OCI-LY1 (cell line): ENCODE results near the gene FRK.
"Not testable (repeated sequence)": the region's sequence is repeated elsewhere in the genome, so short reads cannot be mapped to it uniquely, and the experiment has no call there.

ENCODE experiments used
- H2AFZ ChIP-seq: fragments of 200-600 bp; sonication (generic), shearing (Covaris generic); 2 replicates; pipeline ENCODE4 v1.6.0; 2014; ENCODE audit warnings: antibody characterized with exemption, mild to moderate bottlenecking, low read length
- H3F3A ChIP-seq: fragments of 200-600 bp; sonication (generic), shearing (Covaris generic); 2 replicates; pipeline ENCODE4 v1.6.0; 2014; ENCODE audit warnings: mild to moderate bottlenecking, antibody characterized with exemption, low read length, moderate library complexity; ENCODE audit not compliant: insufficient read depth
- H3K27ac ChIP-seq: fragments of 200-600 bp; sonication (generic); 2 replicates; pipeline ENCODE4 v1.5.1; 2014; ENCODE audit warnings: low read length, mixed run types, mild to moderate bottlenecking, low read depth; ENCODE audit not compliant: poor library complexity, severe bottlenecking
- H3K27me3 ChIP-seq: fragments of 200-600 bp; sonication (generic); 2 replicates; pipeline ENCODE4 v1.6.0; 2014; ENCODE audit warnings: antibody characterized with exemption, mild to moderate bottlenecking, low read length, moderate library complexity; ENCODE audit not compliant: insufficient read depth
- H3K36me3 ChIP-seq: fragments of 200-600 bp; sonication (generic); 2 replicates; pipeline ENCODE4 v1.6.1; 2014; ENCODE audit warnings: mild to moderate bottlenecking, antibody characterized with exemption, low read length, moderate library complexity, mixed read lengths; ENCODE audit not compliant: insufficient read depth
- H3K4me1 ChIP-seq: fragments of 200-600 bp; sonication (generic); 2 replicates; pipeline ENCODE4 v1.5.1; 2014; ENCODE audit warnings: mild to moderate bottlenecking, low read length, moderate library complexity; ENCODE audit not compliant: insufficient read depth, severe bottlenecking
- H3K4me2 ChIP-seq: fragments of 200-600 bp; sonication (generic), shearing (Covaris generic); 2 replicates; pipeline ENCODE4 v1.6.1; 2014; ENCODE audit warnings: low read length
- H3K4me3 ChIP-seq: fragments of 200-600 bp; sonication (generic); 2 replicates; pipeline ENCODE4 v1.5.1; 2014; ENCODE audit warnings: low read length, low read depth, mild to moderate bottlenecking, mixed read lengths; ENCODE audit not compliant: poor library complexity, severe bottlenecking
- H3K79me2 ChIP-seq: fragments of 200-600 bp; shearing (Covaris generic); 2 replicates; pipeline ENCODE4 v1.6.1; 2016; ENCODE audit warnings: mixed run types, low read length, mixed read lengths; ENCODE audit not compliant: insufficient read depth
- H3K9ac ChIP-seq: fragments of 200-600 bp; sonication (generic), shearing (Covaris generic); 2 replicates; pipeline ENCODE4 v1.6.1; 2014; ENCODE audit warnings: mild to moderate bottlenecking, low read length, mixed read lengths
- H3K9me2 ChIP-seq: fragments of 200-600 bp; sonication (generic), shearing (Covaris generic); 2 replicates; pipeline ENCODE4 v1.6.1; 2014; ENCODE audit warnings: low read depth, mild to moderate bottlenecking, low read length, mixed read lengths
- H3K9me3 ChIP-seq: fragments of 200-600 bp; shearing (Covaris generic); 2 replicates; pipeline ENCODE4 v1.6.1; 2014; ENCODE audit warnings: low read length, mixed read lengths
- H4K20me1 ChIP-seq: fragments of 200-600 bp; sonication (generic), shearing (Covaris generic); 2 replicates; pipeline ENCODE4 v1.6.0; 2016; ENCODE audit warnings: mild to moderate bottlenecking, low read length; ENCODE audit not compliant: insufficient read depth
- EZH2 ChIP-seq: fragments of 200-600 bp; sonication (generic), shearing (Covaris generic); IDR thresholded peaks from 2 replicates; pipeline ENCODE4 v1.8.0; 2017; ENCODE audit warnings: borderline replicate concordance, mixed run types, mild to moderate bottlenecking, antibody characterized with exemption, low read length, moderate library complexity, mixed read lengths
- TF ChIP-seq, protein P1 (sequence below): fragments of 200-600 bp; sonication (generic), shearing (Covaris generic); IDR thresholded peaks from 2 replicates; pipeline ENCODE4 v1.5.1; 2017; ENCODE audit warnings: mild to moderate bottlenecking, antibody characterized with exemption, low read length, moderate library complexity, mixed read lengths

The FRK gene

DNA sequence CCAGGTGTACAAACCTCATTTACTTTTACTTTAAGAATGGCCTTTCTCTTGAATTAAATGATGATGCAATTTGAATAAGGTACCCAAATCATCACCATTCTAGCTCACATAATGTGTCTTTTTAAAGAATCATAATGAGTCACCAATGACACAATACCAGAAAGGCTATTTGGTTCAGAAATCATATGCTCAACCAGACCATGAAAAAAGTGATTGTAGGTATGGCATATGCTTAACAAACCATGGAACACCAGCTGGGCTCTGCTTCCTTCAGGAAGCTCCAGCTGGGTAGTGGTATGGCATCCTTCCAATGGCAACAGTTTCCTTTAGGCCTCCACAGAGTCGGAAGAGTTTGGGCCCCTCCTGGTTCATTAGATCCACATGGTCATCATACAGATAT lies 128.2 kb downstream of the FRK start:
- H3K27ac ChIP-seq = no peak overlapping the region
- H3K4me1 ChIP-seq = no peaks in the 10 kb centered on the region
- H3F3A ChIP-seq = no peaks in the 10 kb centered on the region
- no peak overlapping the region for H3K9ac ChIP-seq
- no peak for TF ChIP-seq EZH2
- TF ChIP-seq, protein P1, sequence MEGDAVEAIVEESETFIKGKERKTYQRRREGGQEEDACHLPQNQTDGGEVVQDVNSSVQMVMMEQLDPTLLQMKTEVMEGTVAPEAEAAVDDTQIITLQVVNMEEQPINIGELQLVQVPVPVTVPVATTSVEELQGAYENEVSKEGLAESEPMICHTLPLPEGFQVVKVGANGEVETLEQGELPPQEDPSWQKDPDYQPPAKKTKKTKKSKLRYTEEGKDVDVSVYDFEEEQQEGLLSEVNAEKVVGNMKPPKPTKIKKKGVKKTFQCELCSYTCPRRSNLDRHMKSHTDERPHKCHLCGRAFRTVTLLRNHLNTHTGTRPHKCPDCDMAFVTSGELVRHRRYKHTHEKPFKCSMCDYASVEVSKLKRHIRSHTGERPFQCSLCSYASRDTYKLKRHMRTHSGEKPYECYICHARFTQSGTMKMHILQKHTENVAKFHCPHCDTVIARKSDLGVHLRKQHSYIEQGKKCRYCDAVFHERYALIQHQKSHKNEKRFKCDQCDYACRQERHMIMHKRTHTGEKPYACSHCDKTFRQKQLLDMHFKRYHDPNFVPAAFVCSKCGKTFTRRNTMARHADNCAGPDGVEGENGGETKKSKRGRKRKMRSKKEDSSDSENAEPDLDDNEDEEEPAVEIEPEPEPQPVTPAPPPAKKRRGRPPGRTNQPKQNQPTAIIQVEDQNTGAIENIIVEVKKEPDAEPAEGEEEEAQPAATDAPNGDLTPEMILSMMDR = no peak
- H3K9me3 ChIP-seq = no peaks in the 10 kb centered on the region
- H2AFZ ChIP-seq = no peak overlapping the region
- no peaks in the 10 kb centered on the region for H3K79me2 ChIP-seq
- H3K4me2 ChIP-seq = no peak overlapping the region
- no peaks in the 10 kb centered on the region for H3K36me3 ChIP-seq
- H3K4me3 ChIP-seq = no peak overlapping the region
- no peaks in the 10 kb centered on the region for H3K27me3 ChIP-seq
- H4K20me1 ChIP-seq = no peaks in the 10 kb centered on the region
- H3K9me2 ChIP-seq = no peaks in the 10 kb centered on the region

DNA sequence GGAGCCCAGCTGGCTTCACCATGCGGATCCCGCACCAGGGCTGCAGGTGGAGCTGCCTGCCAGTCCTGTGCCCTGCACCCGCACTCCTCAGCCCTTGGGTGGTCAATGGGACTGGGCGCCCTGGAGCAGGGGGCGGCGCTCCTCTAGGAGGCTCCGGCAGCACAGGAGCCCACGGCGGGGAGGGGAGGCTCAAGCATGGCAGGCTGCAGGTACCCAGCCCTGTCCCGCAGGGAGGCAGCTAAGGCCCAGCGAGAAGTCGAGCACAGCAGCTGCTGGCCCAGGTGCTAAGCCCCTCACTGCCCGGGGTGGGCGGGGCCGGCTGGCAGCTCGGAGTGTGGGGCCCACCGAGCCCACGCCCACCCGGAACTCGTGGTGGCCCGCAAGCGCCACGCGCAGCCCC lies 132.7 kb downstream of the FRK start:
- not testable (repeated sequence) for H4K20me1 ChIP-seq, H3K9me2 ChIP-seq, H3F3A ChIP-seq, H3K36me3 ChIP-seq, H3K4me3 ChIP-seq, H3K4me1 ChIP-seq, H3K79me2 ChIP-seq, H3K27ac ChIP-seq, H3K27me3 ChIP-seq, H3K9ac ChIP-seq, H3K9me3 ChIP-seq, H2AFZ ChIP-seq, H3K4me2 ChIP-seq

DNA sequence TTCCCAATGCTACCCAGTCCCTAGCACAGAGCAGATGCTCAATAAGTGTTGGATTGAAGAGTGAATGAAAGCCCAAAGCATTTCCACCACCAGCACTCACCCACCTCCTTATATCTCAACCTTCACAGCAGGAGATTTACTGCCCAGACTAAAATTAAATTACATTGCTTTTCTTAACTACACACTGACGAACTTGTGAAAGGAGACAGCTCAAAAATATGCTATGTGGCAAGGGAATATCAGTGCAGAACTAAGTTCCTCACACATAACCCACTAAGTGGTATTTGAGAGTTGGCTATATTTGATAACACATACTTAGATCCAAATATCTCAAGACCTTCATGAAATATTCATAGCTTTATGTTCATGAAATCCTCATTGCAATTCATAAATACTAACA lies 137.7 kb downstream of the FRK start:
- no peaks in the 10 kb centered on the region for H3K9me2 ChIP-seq
- no peaks in the 10 kb centered on the region for H3K36me3 ChIP-seq
- H3F3A ChIP-seq = no peaks in the 10 kb centered on the region
- H3K27me3 ChIP-seq = no peaks in the 10 kb centered on the region
- H2AFZ ChIP-seq = no peak overlapping the region
- H4K20me1 ChIP-seq = no peaks in the 10 kb centered on the region
- H3K79me2 ChIP-seq = no peaks in the 10 kb centered on the region
- H3K9ac ChIP-seq = no peak overlapping the region
- H3K4me2 ChIP-seq = no peak overlapping the region
- H3K9me3 ChIP-seq = no peaks in the 10 kb centered on the region
- H3K4me3 ChIP-seq = no peak overlapping the region
- H3K27ac ChIP-seq = no peak overlapping the region
- TF ChIP-seq, protein P1 = no peak
- no peak for TF ChIP-seq EZH2
- no peaks in the 10 kb centered on the region for H3K4me1 ChIP-seq

DNA sequence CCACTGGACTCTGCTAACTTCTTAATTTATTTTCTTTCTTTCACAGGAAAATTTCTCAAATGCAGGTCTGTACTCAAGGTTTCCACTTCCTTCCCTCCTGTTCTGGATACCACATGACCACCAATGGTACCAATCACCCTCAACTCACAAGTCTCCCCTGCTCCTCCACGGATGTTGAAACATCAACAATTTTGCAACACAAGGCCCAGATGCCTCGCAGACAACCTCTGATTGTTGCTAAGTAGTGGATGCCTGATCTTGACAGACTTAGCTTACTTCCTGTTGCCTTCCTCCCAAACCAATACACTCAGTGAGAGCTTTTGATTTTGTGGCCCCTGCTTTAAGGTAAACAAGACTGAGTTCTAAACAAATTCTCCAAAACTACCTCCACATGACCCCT lies 146.6 kb downstream of the FRK start:
- Histone ChIP-seq H3K4me3 (no peak overlapping the region), H3K9me2 (no peaks in the 10 kb centered on the region), H3K9ac (no peak overlapping the region), H3K9me3 (no peaks in the 10 kb centered on the region), H3K36me3 (no peaks in the 10 kb centered on the region), H3K27me3 (no peaks in the 10 kb centered on the region), H3K27ac (no peak overlapping the region), H3F3A (no peaks in the 10 kb centered on the region), H3K79me2 (no peaks in the 10 kb centered on the region), H4K20me1 (no peaks in the 10 kb centered on the region), H2AFZ (no peak overlapping the region), H3K4me2 (no peak overlapping the region), H3K4me1 (no peaks in the 10 kb centered on the region)
- TF ChIP-seq EZH2 = no peak
